Right forelimb (tissue), 1 donor: ENCODE measurements around the gene GPBP1.
"Not testable (repeated sequence)": the region's sequence is repeated elsewhere in the genome, so short reads cannot be mapped to it uniquely, and the experiment has no call there.

Experiments
- DNase-seq: peaks from one replicate; pipeline ENCODE4 v3.0.0-alpha.2; 2018

The GPBP1 gene

DNA sequence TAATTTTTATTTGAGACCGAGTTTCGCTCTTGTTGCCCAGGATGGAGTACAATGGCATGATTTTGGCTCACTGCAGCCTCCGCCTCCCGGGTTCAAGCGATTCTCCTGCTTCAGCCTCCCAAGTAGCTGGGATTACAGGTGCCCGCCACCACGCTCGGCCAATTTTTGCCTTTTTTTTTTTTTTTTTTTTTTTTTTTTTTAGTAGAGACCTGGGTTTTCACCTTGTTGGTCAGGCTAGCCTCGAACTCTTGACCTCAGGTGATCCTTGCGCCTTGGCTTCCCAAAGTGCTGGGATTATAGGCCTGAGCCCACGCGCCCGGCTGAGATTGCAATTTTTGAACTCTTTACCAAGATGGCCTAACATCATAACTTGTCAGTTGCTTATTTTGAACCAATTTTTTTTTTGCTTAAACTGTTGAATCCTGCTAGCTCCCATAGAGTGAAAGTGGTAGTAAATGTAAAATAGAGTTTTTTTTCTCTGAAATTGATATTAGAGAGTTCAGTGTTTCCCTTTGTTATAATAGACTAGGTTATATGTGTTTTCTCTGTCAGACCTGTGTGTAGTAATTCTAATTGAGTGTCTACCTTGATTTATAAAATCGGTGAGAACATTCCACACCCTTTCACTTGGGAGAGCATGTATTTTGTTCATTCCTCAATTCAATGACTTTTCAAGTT is 3.8 kb downstream of the GPBP1 start:
- DNase-seq, result no peak

DNA sequence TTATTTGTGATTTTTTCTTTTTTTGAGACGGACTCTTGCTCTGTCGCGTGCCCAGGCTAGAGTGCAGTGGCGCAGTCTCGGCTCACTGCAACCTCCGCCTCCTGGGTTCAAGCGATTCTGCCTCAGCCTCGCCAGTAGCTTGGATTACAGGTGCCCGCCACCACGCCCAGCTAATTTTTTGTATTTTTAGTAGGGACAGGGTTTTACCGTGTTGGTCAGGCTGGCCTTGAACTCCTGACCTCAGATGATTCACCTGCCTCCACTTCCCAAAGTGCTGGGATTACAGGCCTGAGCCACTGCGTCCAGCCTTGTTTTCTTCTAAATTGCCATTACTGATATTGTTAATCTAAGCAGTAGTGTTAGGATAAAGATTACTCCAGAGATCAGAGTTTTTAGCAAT is 4.4 kb downstream of the GPBP1 start:
- not testable (repeated sequence) for DNase-seq

DNA sequence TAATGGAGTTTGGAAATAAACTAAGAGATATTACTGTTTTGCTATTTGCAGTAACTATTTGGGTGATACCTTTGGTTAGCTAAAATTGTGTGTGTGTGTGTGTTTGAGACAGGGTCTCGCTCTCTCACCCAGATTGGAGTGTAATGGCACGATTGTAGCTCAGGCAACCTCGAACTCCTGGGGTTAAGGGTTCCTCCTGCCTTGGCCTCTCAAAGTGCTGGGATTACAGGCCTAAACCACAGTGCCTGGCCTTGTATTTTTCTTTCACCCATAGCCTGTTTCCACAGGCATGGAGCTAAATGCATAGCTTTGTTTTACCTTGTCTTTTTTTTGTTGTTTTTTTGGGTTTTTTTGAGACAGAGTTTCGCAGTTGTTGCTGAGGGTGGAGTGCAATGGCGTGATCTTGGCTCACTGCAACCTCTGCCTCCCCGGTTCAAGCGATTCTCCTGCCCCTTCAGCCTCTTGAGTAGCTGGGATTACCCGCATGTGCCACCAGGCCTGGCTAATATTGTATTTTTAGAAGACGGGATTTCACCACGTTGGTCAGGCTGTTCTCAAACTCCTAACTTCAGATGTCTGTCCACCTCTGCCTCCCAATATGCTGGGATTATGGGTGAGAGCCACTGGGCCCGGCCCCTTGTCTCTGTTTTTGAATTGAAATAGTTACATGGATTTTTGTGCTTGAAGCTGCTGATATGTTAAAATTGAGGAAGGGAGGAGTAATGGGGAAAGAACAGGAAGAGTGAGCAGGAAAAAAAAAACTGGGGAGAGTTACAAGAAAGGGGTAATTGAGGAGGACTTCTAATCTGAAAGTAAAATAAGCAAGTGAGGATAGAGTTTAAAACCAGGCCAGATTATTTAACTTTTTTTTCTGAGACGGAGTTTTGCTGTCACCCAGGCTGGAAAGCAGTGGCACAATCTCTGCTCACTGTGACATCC is 5.7 kb downstream of the GPBP1 start:
- DNase-seq, result no peak

DNA sequence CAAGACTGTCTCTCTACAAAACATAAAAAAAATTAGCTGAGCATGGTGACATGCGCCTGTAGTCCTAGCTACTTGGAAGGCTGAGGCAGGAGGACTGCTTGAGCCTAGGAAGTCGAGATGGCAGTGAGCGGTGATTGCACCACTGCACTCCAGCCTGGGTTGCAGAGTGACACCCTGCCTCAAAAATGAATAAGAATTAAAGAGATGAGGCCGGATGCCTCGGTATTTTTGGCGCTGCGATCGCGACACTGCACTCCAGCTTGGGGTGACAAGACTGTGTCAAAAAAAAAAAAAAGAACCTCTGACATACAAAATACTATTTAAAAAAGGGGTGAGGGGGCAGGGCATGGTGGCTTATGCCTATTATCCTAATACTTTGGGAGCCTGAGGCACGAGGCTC is 7.3 kb downstream of the GPBP1 start:
- no peak for DNase-seq

DNA sequence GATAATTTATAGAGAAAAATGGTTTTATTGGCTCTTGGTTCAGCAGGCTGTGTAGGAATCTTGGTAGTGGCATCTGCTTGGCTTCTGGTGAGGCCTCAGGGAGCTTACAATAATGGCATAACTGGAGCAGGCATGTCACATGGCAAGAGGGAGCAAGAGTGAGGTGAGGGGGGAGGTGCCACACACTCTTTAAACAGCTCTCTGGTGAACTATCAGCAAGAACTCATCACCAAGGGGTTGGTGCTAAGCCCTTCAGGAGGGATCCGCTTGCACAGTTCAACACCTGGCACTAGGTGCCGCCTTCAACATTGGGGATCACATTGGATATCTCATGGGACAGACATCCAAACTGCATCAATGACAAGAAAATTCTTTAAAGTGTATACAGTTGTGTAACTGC is 10.5 kb downstream of the GPBP1 start:
- no peak for DNase-seq

DNA sequence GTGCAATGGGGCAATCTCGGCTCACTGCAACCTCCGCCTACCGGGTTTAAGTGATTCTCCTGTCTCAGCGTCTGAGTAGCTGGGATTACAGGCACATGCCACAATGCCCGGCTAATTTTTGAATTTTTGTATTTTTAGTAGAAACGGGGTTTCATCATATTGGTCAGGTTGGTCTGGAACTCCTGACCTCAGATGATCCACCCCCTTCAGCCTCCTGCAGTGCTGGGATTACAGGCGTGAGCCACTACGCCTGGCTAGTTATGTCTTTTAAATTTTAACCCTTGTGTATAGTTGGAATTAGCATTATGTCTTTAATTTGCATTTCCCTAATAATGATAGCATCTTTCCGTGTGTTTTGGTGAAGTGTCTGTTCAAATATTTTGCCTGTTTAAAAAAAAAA is 11.5 kb downstream of the GPBP1 start:
- DNase-seq, result no peak

DNA sequence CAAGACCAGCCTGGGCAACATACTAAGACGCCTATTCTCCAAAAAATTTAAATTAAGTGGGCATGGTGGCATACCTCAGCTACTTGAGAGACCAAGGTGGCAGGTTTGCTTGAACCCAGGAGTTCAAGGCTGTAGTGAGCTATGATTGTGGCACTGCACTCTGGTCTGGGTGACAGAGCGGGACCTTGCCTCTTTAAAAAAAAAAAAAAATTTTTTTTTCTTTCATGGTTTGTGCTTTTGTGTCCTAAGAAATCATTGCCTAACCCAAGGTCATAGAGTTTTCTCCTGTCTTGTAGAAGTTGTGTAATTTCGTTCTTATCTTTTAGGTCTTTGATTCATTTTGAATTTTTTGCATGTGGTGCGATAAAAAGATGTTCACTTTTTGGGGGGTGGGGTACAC is 12.3 kb downstream of the GPBP1 start:
- DNase-seq, result no peak

DNA sequence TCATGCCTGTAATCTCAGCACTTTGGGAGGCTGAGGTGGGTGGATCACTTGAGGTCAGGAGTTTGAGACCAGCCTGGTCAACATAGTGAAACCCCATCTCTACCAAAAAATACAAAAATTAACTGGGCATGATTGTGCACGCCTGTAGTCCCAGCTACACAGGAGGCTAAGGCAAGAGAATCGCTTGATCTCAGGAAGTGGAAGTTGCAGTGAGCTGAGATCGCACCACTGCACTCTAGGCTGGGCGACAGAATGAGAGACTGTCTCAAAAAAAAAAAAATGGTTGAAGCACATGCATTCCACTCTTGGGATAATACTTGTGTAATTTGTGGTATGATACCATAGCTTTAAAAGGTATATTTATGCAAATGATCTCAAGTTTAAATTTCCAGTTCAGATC is 14.1 kb downstream of the GPBP1 start:
- DNase-seq, result not testable (repeated sequence)

DNA sequence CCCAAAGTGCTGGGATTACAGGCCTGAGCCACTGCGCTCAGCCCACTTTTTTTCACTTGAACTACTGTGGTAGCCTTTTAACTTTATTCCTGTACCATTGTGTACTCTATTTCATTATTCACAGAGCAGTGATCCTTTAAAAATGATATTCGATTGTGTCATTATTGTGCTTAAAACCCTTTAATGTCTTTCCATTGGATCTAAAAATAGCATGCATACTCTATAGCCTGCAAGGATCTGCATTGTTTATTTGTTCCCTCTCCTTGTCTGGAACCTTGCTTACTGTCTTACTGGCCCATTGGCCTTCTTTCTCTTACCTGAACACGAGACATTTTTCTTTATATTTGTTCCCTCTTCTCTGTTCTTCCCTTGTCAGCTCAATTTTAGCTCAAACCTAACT is 15.7 kb downstream of the GPBP1 start:
- DNase-seq, result no peak

DNA sequence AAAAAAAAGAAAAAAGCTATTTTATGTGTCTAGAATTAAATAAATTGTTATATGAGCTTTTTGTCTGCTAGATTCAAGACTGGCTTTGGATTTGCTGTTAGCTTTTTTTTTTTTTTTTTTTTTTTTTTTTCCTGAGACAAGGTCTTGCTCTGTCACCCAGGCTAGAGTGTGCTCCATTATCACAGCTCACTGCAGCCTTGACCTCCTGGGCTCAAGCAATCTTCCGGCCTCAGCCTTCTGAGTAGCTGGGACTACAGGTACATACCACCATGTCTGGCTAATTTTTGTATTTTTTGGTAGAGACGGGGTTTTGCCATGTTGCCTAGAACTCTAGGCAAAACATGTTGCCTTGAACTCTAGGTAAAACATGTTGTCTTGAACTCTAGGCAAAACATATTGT is 16.7 kb downstream of the GPBP1 start:
- DNase-seq, result no peak

DNA sequence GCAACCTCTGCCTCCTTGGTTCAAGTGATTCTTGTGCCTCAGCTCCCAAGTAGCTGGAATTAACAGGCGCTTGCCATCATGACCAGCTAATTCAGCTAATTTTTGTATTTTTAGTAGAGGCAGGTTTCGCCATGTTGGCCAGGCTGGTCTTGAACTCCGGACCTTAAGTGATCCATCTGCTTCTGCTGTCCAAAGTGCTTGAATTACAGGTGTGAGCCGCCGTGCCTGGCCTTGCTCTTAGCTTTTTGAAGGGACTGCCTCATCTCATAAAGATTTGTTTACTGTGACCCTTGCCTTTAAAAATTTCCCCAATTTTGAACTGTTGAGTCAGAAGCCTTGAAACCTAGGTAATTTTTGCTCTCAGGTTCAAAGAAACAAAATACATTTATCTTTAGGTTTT is 17.3 kb downstream of the GPBP1 start:
- no peak for DNase-seq

DNA sequence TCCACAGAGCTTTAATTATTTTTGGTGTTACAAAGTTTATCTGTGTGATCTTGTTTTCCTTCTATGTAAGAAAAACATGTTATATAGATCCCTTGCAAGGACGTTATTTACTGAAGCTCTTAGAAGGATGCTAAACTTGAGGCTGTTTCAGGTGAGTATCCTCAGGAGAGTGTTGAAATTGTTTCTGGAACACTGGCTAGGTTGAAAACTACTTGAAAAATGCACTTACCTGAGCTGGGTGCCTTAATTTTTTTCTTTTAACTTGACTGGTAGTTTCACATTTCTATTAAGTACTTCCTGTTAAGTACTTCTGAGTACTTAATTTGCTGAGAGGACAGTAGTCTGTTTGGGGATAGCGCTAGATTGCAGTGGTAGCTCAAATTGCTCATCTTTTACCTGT is 18.1 kb downstream of the GPBP1 start:
- no peak for DNase-seq

DNA sequence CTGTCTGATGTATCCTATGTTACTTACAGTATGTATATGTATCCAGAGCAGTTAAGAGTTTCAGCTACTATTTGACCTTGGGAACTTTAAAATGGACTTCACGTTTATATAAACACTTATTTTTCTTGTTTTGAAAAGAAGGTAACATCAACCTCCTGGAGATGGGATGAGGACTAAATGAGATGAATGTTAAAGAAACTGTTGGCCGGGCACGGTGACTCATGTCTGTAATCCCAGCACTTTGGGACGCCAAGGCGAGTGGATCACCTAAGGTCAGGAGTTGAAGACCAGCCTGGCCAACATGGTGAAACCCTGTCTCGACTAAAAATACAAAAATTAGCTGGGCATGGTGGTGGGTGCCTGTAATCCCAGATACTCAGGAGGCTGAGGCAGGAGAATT is 19.0 kb downstream of the GPBP1 start:
- DNase-seq, result not testable (repeated sequence)

DNA sequence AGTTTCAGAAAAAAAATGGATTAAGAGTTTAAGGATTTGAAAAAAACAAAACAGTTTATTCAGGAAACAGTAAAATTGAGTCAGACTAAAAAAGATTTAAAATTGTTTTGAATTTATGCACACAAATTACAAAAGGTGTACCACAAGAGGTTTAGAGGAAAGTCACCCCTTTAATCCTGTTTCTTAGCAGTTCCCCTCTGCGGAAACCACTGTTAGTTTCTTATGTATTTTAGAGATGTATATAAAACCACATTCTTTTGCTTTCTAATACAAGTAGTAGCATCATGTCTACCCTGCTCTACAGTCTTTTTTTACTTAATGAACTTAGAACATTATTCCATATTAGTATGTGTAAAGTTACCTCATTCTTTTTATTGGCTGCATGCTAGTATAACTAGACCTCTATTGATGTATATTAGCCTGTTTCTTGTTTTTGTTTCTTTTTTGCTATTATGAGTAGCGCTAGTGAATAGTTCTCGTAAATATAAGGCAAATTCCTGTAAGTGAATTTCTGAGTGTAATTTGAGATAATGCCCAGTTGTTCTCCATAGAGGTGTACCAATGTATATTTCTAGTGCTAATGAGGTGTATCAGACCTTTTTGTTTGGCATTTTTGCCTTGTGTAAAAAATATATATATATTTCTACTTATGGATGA is 20.0 kb downstream of the GPBP1 start:
- DNase-seq, result no peak

DNA sequence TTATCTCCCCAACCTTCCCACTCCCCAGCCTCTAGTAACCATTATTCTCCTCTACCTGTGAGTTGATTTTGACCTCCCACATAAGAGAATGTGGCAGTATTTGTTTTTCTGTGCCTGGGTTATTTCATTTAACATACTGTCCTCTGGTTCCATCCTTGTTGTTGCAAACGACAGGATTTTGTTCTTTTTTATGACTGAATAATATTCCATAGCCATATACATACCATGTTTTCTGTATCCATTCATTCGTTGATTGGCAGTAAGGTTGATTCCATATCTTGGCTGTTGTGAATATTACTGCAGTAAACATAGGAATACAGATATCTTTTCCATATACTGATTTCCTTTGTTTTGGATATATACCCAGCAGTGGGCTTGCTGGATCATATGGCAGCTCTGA is 20.8 kb downstream of the GPBP1 start:
- no peak for DNase-seq

DNA sequence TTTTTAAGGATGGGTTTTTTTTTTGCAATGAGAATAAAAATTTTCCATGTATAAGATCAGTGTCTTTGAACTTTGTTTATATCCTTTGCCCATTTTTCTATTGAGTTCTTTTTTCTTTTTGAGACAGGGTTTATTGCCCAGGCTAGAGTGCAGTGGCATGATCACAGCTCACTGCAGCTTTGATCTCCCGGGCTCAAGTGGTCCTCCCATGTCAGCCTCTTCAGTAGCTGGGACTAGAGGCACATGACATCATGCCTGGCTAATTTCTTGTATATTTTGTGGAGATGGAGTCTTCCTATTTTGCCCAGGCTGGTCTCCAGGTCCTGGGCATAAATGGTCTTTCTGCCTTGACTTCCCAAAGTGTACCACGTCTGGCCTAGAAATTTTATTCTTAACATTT is 21.2 kb downstream of the GPBP1 start:
- no peak for DNase-seq

DNA sequence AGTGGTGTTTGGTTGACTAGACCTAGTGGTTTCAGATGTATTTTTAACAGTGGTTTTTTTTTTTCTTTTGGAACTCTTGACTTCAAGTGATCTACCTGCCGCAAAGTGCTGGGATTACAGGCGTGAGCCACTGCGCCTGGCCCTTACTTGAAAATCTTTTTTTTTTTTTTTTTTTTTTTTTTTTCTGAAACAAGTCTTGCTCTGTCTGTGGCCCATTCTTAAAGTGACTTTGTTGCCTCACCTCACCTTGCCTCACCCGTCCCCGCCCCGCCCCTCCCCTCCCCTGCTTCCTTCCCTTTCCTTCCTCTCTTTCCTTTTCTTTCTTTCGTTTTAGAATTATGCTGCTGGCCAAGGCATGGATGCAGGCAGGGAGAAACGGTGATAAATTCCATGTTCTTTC is 26.0 kb downstream of the GPBP1 start:
- DNase-seq, result no peak

DNA sequence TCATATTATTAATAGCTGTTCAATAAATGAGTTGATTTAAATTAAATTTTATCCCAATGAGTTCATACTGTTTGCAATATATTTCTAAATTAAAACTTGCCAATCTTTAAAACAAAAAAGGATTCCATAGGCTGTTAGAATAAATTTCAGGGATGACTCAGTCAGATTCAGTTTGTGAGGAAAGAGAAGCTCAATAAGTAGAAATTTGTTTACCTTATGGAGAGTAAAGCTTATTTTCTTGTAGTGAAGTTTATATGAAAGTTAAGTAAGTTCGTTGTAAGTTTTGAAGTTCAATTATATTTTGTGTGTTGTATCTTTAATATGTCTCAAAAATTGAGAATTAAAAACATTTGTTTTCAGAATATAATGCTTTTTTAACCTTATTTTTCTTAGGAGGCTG is 29.0 kb downstream of the GPBP1 start:
- DNase-seq, result no peak

DNA sequence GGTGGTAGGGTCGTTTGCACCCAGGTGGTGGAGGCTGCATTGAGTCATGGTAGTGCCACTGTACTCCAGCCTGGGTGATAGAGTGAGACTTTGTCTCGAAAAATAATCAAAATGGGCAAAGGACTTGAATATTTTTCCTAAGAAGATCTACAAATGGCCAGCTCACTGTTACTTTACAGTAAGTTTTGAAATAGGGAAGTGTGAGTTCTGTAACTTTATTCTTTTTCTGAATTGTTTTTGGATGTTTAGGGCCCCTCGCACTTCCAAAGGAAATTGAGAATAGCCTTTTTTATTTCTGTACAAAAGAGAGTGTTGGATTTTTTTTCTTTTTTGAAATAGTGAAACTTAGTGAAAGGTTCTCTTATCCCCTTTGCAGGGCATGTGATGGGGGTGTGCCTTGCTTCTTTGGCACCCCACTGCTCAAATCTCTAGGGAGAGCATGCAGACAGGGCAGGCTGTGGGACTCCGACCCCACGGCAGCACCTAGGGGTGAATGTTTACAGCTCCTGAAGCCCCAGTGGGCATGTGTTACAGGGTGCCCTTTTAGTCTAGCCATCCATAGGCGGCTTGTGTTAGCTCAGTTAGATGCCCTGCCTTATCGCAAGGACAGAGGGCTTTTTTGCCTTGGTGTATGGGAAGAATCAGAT is 33.3 kb downstream of the GPBP1 start:
- DNase-seq, result no peak

DNA sequence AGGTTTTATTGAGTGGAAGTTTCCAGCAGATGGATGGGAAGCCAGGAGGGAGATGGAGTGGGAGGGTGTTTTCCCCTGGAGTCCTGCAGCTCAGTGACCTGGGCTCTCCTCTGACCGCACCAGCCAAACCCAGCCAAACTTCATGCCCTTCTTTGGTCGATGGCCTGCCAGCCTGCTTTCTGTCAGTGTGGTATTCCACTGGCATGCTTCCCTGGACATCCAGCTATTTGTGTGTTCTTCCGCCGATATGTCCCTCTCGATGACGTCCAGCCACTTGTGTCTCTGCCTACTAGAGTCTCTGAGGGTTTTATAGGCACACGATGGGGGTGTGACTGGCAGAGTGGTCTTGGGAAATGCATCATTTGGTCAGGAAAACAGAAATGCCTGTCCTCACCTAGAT is 33.8 kb downstream of the GPBP1 start:
- no peak for DNase-seq

DNA sequence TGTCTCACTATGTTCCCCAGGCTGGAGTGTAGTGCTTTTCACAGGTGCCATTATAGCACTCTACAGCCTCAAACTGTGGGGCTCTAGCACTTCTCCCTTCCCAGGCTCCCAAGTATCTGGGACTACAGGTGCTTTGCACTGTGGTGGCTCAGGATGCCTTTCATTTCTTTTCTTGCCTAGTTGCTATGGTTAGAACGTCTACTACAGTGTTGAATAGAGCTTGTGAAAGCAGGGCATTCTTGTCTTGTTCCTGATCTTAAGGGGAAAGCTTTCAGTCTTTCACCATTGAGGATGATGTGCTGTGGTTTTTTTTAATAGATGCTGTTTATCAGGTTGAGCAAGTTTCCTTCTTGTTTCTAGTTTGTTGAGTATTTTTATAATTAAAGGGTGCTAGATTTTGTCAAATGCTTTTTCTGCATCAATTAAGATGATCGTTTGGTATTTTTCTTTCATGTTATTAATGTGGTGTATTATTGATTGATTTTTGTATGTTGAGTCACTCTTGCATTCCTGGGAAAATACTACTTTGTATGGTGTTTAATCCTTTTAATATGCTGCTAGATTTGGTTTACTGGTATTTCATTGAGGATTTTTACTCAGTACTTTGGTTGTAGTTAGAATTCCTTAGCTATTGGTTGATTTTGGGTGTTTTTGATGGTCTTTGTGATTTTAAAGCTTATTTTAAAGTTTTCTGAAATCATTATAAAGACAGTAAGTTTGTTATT is 35.6 kb downstream of the GPBP1 start:
- no peak for DNase-seq

DNA sequence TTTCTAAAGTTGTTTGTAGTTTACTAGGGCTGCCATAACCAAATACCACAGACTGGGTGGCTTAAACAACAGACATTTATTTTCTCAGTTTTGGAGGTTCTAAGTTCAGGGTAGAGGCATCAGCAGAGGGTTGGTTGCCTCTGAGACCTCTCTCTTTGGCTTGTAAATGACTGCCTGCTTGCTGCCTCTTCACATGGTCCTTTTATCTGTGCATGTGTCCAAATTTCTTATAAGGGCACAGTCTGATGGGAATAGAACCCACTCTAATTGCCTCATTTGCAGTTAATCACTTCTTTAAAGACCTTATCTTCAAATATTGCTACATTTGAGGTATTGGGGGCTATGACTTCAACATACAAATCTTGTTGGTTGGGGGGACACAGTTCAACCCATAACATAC is 36.8 kb downstream of the GPBP1 start:
- no peak for DNase-seq

DNA sequence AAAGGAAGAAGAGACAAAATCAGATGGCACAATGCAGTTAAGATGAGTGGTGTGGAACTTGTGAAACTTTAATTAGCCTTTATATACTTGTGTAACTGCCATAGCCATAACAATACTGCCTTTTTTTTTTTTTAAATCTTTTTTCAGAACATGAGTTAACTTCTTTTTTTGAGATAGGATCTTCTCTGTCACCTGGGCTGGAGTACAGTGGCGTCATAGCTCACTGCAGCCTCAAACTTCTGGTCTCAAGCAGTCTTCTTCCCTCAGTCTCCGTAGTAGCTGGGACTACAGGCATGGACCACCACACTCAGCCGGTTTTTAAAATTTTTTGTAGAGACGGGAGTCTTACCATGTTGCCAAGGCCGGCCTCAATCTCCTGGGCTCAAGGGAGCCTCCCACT is 37.2 kb downstream of the GPBP1 start:
- DNase-seq, result no peak
